ENCODE data around the gene TOX3.

Gene TOX3

GRCh38 chr16:52549011-52549692 lies 2.2 kb upstream of the TOX3 start:
- peaks cover 51% of the 10 kb centered on the region for H3K27me3 Mint-ChIP-seq
- ATAC-seq: no peak
- no peaks in the 10 kb centered on the region for H3K36me3 Mint-ChIP-seq
- no peak overlapping the region for H3K27ac Mint-ChIP-seq
- H3K4me1 Mint-ChIP-seq: peaks cover 14% of the 10 kb centered on the region
- H3K9me3 Mint-ChIP-seq: no peaks in the 10 kb centered on the region
- no peak overlapping the region for H3K4me3 Mint-ChIP-seq

GRCh38 chr16:52548261-52549010 lies 1.5 kb upstream of the TOX3 start:
- H3K9me3 Mint-ChIP-seq: no peaks in the 10 kb centered on the region
- H3K4me1 Mint-ChIP-seq: peaks cover 14% of the 10 kb centered on the region
- peaks cover 51% of the 10 kb centered on the region for H3K27me3 Mint-ChIP-seq
- no peak for ATAC-seq
- H3K36me3 Mint-ChIP-seq: no peaks in the 10 kb centered on the region
- no peak overlapping the region for H3K27ac Mint-ChIP-seq
- H3K4me3 Mint-ChIP-seq: no peak overlapping the region

- Mint-ChIP-seq H3K27me3 (peaks cover 51% of the 10 kb centered on the region), H3K4me3 (peak overlapping the region; percentile 56), H3K36me3 (no peaks in the 10 kb centered on the region), H3K4me1 (peaks cover 14% of the 10 kb centered on the region), H3K27ac (no peak overlapping the region), H3K9me3 (no peaks in the 10 kb centered on the region)
- no peak for ATAC-seq
Observed at GRCh38 chr16:52547834-52548215, 882 bp upstream of the TOX3 start.

GRCh38 chr16:52546291-52547003 lies 496 bp downstream of the TOX3 start:
- Mint-ChIP-seq H3K4me3 (no peak overlapping the region), H3K27ac (no peak overlapping the region), H3K9me3 (no peaks in the 10 kb centered on the region), H3K27me3 (peaks cover 51% of the 10 kb centered on the region), H3K4me1 (peaks cover 14% of the 10 kb centered on the region), H3K36me3 (no peaks in the 10 kb centered on the region)
- peak; percentile 58 for ATAC-seq

GRCh38 chr16:52545898-52546266 lies 1.1 kb downstream of the TOX3 start:
- no peak overlapping the region for H3K4me3 Mint-ChIP-seq

GRCh38 chr16:52545222-52545897 lies 1.6 kb downstream of the TOX3 start:
- Mint-ChIP-seq H3K36me3 (no peaks in the 10 kb centered on the region), H3K27ac (no peak overlapping the region), H3K4me1 (peaks cover 14% of the 10 kb centered on the region), H3K4me3 (peak overlapping the region; percentile 14), H3K27me3 (peaks cover 51% of the 10 kb centered on the region), H3K9me3 (no peaks in the 10 kb centered on the region)
- ATAC-seq: no peak

More at GRCh38 chr16:52545898-52546266, 1.1 kb downstream of the TOX3 start:
- Mint-ChIP-seq H3K4me1 (peaks cover 14% of the 10 kb centered on the region), H3K27ac (no peak overlapping the region), H3K9me3 (no peaks in the 10 kb centered on the region), H3K36me3 (no peaks in the 10 kb centered on the region), H3K27me3 (peaks cover 51% of the 10 kb centered on the region)
- ATAC-seq: no peak

GRCh38 chr16:52544703-52545102 lies 2.2 kb downstream of the TOX3 start:
- Mint-ChIP-seq H3K4me3 (no peak overlapping the region), H3K4me1 (peaks cover 14% of the 10 kb centered on the region), H3K36me3 (no peaks in the 10 kb centered on the region), H3K27me3 (peaks cover 47% of the 10 kb centered on the region), H3K27ac (no peak overlapping the region), H3K9me3 (no peaks in the 10 kb centered on the region)
- no peak for ATAC-seq

GRCh38 chr16:52543654-52544053 lies 3.3 kb downstream of the TOX3 start:
- Mint-ChIP-seq H3K4me1 (peaks cover 14% of the 10 kb centered on the region), H3K36me3 (no peaks in the 10 kb centered on the region), H3K27me3 (peaks cover 38% of the 10 kb centered on the region), H3K27ac (no peak overlapping the region), H3K4me3 (no peak overlapping the region), H3K9me3 (no peaks in the 10 kb centered on the region)
- ATAC-seq: no peak

- Mint-ChIP-seq H3K4me1 (peaks cover 7% of the 10 kb centered on the region), H3K4me3 (no peak overlapping the region), H3K27ac (no peak overlapping the region), H3K36me3 (no peaks in the 10 kb centered on the region), H3K27me3 (peaks cover 16% of the 10 kb centered on the region), H3K9me3 (peaks cover 3% of the 10 kb centered on the region)
- ATAC-seq: no peak
Observed at GRCh38 chr16:52540910-52541309, 6.0 kb downstream of the TOX3 start.

- H3K27ac Mint-ChIP-seq: no peak overlapping the region
- no peak overlapping the region for H3K4me3 Mint-ChIP-seq
- H3K36me3 Mint-ChIP-seq: no peaks in the 10 kb centered on the region
- H3K9me3 Mint-ChIP-seq: peaks cover 3% of the 10 kb centered on the region
- ATAC-seq: no peak
- no peaks in the 10 kb centered on the region for H3K27me3 Mint-ChIP-seq
- H3K4me1 Mint-ChIP-seq: no peaks in the 10 kb centered on the region
Observed at GRCh38 chr16:52539191-52539590, 7.8 kb downstream of the TOX3 start.

GRCh38 chr16:52538511-52538910 lies 8.4 kb downstream of the TOX3 start:
- ATAC-seq: no peak
- H3K9me3 Mint-ChIP-seq: peaks cover 3% of the 10 kb centered on the region
- H3K4me1 Mint-ChIP-seq: no peaks in the 10 kb centered on the region
- H3K27me3 Mint-ChIP-seq: no peaks in the 10 kb centered on the region
- no peak overlapping the region for H3K27ac Mint-ChIP-seq
- H3K4me3 Mint-ChIP-seq: no peak overlapping the region
- H3K36me3 Mint-ChIP-seq: no peaks in the 10 kb centered on the region

- H3K27ac Mint-ChIP-seq: no peak overlapping the region
- no peaks in the 10 kb centered on the region for H3K27me3 Mint-ChIP-seq
- H3K9me3 Mint-ChIP-seq: peaks cover 3% of the 10 kb centered on the region
- no peak for ATAC-seq
- no peak overlapping the region for H3K4me3 Mint-ChIP-seq
- H3K4me1 Mint-ChIP-seq: no peaks in the 10 kb centered on the region
- no peaks in the 10 kb centered on the region for H3K36me3 Mint-ChIP-seq
Observed at GRCh38 chr16:52537516-52537915, 9.4 kb downstream of the TOX3 start.

- Mint-ChIP-seq H3K4me1 (no peaks in the 10 kb centered on the region), H3K36me3 (no peaks in the 10 kb centered on the region), H3K9me3 (peaks cover 3% of the 10 kb centered on the region), H3K27me3 (no peaks in the 10 kb centered on the region), H3K27ac (no peak overlapping the region), H3K4me3 (no peak overlapping the region)
- no peak for ATAC-seq
Observed at GRCh38 chr16:52535076-52535475, 11.9 kb downstream of the TOX3 start.

GRCh38 chr16:52533296-52533695 lies 13.6 kb downstream of the TOX3 start:
- no peak overlapping the region for H3K4me3 Mint-ChIP-seq
- H3K4me1 Mint-ChIP-seq: no peaks in the 10 kb centered on the region
- no peak overlapping the region for H3K27ac Mint-ChIP-seq
- no peak for ATAC-seq
- no peaks in the 10 kb centered on the region for H3K27me3 Mint-ChIP-seq
- H3K36me3 Mint-ChIP-seq: no peaks in the 10 kb centered on the region
- peaks cover 3% of the 10 kb centered on the region for H3K9me3 Mint-ChIP-seq

GRCh38 chr16:52532384-52532783 lies 14.6 kb downstream of the TOX3 start:
- Mint-ChIP-seq H3K9me3 (peaks cover 3% of the 10 kb centered on the region), H3K36me3 (no peaks in the 10 kb centered on the region), H3K4me1 (no peaks in the 10 kb centered on the region), H3K27ac (no peak overlapping the region), H3K4me3 (no peak overlapping the region), H3K27me3 (no peaks in the 10 kb centered on the region)
- ATAC-seq: no peak

Measured in stimulated activated memory B cell treated with anti-CD40 and anti-IgM and Interleukin-4, amounts not matched to agents 10 μg/mL and 1 μg/mL and 100 μg/mL, for 72 hours (primary cell).